Right lobe of liver (tissue), 6 donors: ENCODE results near the gene SHC3. TPM values are rescaled to one million over a fixed set of nuclear protein-coding genes. Genes with fewer than 3 reads are reported as not detected.

Experiments used
- ATAC-seq, 4 donors: fragments of 200-7000 bp; cut with Tn5 transposase; one replicate each; pipeline ENCODE4 v1.9.1; 2020; ENCODE audit warnings: mild to moderate bottlenecking in 4 of 4, moderate library complexity in 4 of 4
- DNase-seq, 3 donors: peaks; one replicate each; pipeline ENCODE4 v3.0.0-alpha.2; 2020
- H3K27ac ChIP-seq, 3 donors: fragments of 200-600 bp; one replicate each; pipeline ENCODE4 v1.8.0; 2022
- H3K27me3 ChIP-seq, 2 donors: fragments of 200-600 bp; one replicate each; pipeline ENCODE4 v1.8.0; 2022
- H3K36me3 ChIP-seq, 4 donors: fragments of 200-600 bp; sonication (generic) in 1 of 4; one replicate each; pipeline versions ENCODE4 v1.5.1 to v1.8.0; 2017 to 2022; ENCODE audit warnings: control low read depth in 1 of 4
- H3K4me1 ChIP-seq, 4 donors: fragments of 200-600 bp; sonication (generic) in 1 of 4; one replicate each; pipeline versions ENCODE4 v1.5.1 to v1.8.0; 2017 to 2022; ENCODE audit warnings: control low read depth in 1 of 4
- H3K4me3 ChIP-seq, 3 donors: fragments of 200-600 bp; one replicate each; pipeline ENCODE4 v1.8.0; 2022
- H3K9me3 ChIP-seq, 4 donors: fragments of 200-600 bp; sonication (generic) in 1 of 4; one replicate each; pipeline versions ENCODE4 v1.5.1 to v1.8.0; 2017 to 2022; ENCODE audit warnings: control low read depth in 1 of 4
- POLR2A ChIP-seq: fragments of 450-650 bp; IDR thresholded peaks from one replicate; pipeline ENCODE4 v1.6.1; 2017; ENCODE audit warnings: antibody characterized with exemption, mild to moderate bottlenecking
- WGBS: methylation state at CpG from one replicate; pipeline ENCODE4 v1.1.6; 2018; ENCODE audit warnings: low coverage, low lambda C conversion rate; ENCODE audit not compliant: insufficient coverage; ENCODE audit errors: missing lambda C conversion rate; 5-methylcytosine and 5-hydroxymethylcytosine counted together
- intact Hi-C, 2 donors: fragments of 100-400 bp; cut with DNase I; formaldehyde crosslinking; loops; one replicate each; pipeline versions ENCODE4 v1.11.2 to v1.14.1; 2022
- total RNA-seq, 6 experiments: library from RNA; depleted of rRNA in 2 of 6; stranded (reverse); fragments of >200 nt in 2 of 6; fragmentation: NEBNext Ultra II Directional in 3 of 6; extraction: Animal tissue kit (Norgen Biotek cat#: 25700) in 3 of 6; gene quantifications; one replicate each; pipeline versions ENCODE4 v1.1.0 to v1.2.4, GENCODE V29; 2016 to 2023
- TF ChIP-seq, protein P1 (sequence below), 4 donors: fragments of 200-600 bp in 3 of 4; fragments of 450-650 bp in 1 of 4; IDR thresholded peaks; one replicate each; pipeline versions ENCODE4 v1.5.1 to v1.8.0; 2016 to 2022; ENCODE audit warnings: antibody characterized with exemption in 4 of 4, mild to moderate bottlenecking in 2 of 4
- donor health status: DM: no; HTN: yes; CAD: no.
- donor health status: DM: no; HTN: no; CAD: no.
- donor health status: DM: no; HTN: no; CAD: no.
- donor health status: DM: no; HTN: yes; CAD: no.
- donor health status: DM: no; HTN: yes; CAD: no.

SHC3 gene
- total RNA-seq, 6 experiments from 2014 or later, result 0.05 to 0.35 (median 0.17) TPM

DNA sequence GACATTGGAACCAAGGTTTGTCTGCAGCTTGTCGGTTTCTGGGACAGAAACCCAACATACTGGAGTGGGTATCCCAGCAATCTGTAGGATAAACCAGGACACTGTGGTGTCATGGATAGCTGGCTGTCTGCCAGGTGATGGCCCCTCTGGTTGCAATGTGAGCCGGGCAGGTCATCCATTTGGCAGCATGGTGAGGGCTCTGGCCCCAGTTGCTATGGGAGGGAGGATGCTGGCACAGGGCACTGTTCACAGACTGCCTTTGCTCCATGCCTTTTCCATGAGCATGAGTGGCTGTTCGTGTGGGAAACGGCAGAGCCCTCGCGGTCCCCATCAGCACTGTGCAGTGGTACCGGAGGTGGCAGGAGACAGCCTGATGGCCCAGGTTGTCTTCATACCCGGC lies 181.0 kb downstream of the SHC3 start:
- WGBS, result 83% methylated on average over 1 of the region's 8 CpGs
- Histone ChIP-seq H3K9me3 (no peaks in the 10 kb centered on the region), H3K27me3 (no peaks in the 10 kb centered on the region), H3K27ac (no peak overlapping the region), H3K36me3 (no peaks in the 10 kb centered on the region), H3K4me1 (peaks cover 0 to 20% (median 2%) of the 10 kb centered on the region in 4 donors), H3K4me3 (no peak overlapping the region)
- TF ChIP-seq, protein P1, sequence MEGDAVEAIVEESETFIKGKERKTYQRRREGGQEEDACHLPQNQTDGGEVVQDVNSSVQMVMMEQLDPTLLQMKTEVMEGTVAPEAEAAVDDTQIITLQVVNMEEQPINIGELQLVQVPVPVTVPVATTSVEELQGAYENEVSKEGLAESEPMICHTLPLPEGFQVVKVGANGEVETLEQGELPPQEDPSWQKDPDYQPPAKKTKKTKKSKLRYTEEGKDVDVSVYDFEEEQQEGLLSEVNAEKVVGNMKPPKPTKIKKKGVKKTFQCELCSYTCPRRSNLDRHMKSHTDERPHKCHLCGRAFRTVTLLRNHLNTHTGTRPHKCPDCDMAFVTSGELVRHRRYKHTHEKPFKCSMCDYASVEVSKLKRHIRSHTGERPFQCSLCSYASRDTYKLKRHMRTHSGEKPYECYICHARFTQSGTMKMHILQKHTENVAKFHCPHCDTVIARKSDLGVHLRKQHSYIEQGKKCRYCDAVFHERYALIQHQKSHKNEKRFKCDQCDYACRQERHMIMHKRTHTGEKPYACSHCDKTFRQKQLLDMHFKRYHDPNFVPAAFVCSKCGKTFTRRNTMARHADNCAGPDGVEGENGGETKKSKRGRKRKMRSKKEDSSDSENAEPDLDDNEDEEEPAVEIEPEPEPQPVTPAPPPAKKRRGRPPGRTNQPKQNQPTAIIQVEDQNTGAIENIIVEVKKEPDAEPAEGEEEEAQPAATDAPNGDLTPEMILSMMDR (IDR thresholded peaks at IDR 0.05), result no peak
- TF ChIP-seq POLR2A, result no peak
- intact Hi-C loops, result no loop called here
- no peak for ATAC-seq
- DNase-seq, result no peak

DNA sequence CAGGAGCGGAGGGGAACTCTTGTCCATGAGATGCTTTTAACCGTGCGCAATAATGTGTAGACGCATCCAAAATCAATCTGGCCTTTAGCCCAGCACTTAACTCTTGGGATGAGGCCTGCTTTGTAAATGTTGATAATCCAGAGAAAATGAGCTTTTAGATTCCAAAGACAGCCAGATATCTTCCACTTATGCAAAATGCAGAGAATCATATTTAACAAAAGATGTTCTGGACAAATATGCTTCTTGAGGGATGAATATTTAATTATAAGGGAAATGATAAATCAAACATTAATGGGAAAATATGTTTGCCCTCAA lies 181.7 kb downstream of the SHC3 start:
- H3K27ac ChIP-seq, result no peak overlapping the region
- no peaks in the 10 kb centered on the region for H3K36me3 ChIP-seq
- 58% methylated on average over 4 of the region's 4 CpGs for WGBS
- ATAC-seq (no peak), DNase-seq (no peak)
- TF ChIP-seq, protein P1 (IDR thresholded peaks at IDR 0.05), result no peak
- TF ChIP-seq POLR2A, result no peak
- no peak overlapping the region for H3K4me3 ChIP-seq
- intact Hi-C loops, result no loop called here
- H3K9me3 ChIP-seq, result no peaks in the 10 kb centered on the region
- peaks cover 0 to 2% of the 10 kb centered on the region in 2 donors for H3K27me3 ChIP-seq
- H3K4me1 ChIP-seq, result peaks cover 0 to 23% (median 2%) of the 10 kb centered on the region in 4 donors

DNA sequence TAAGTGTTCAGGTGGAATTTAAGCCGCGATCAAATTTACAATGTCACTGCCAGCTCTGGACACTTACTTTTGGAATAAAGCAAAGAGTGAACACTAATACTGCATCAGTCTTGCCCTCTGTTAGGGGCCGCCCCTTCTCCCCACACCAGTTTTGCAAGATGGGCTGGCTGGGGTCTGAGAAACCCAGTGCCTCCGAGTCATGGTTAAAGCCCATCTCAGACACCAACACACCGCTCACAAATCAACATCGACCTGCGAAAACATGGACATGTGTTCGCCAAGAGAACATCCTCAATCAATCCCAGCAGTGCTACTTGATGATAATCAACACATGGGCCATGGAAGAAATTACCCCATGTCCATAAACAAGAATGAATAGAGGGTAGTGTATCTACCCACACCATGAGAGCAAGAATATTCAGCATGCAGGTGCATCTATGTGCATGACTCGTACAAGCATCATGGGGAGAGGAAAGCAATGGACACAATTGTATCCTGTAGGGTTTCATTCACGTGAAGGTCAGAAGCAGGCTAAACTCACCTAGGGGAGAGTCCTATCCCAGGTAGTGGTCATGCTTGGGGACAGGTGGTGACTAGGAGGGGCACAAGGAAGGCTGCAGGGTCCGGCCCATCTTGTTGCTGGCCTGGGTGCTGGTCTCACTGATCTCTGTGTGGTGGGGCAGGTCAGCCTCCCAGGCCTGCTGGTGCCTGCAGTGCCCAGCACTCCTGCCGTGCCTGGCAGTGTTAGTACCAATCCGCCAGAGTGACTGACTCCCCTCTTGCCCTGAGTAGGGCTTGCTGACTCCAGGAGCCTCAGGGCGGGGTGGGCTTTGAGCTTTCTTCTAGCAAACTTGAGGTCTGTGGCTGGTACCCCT lies 182.3 kb downstream of the SHC3 start:
- WGBS, result 88% methylated on average over 6 of the region's 14 CpGs
- peaks cover 0 to 29% (median 2%) of the 10 kb centered on the region in 4 donors for H3K4me1 ChIP-seq
- no peaks in the 10 kb centered on the region for H3K36me3 ChIP-seq
- intact Hi-C loops, result no loop called here
- TF ChIP-seq, protein P1 (IDR thresholded peaks at IDR 0.05), result no peak
- TF ChIP-seq POLR2A, result no peak
- DNase-seq, result no peak
- no peak overlapping the region for H3K4me3 ChIP-seq
- no peak overlapping the region for H3K27ac ChIP-seq
- no peak for ATAC-seq
- H3K9me3 ChIP-seq, result no peaks in the 10 kb centered on the region
- peaks cover 0 to 6% of the 10 kb centered on the region in 2 donors for H3K27me3 ChIP-seq

DNA sequence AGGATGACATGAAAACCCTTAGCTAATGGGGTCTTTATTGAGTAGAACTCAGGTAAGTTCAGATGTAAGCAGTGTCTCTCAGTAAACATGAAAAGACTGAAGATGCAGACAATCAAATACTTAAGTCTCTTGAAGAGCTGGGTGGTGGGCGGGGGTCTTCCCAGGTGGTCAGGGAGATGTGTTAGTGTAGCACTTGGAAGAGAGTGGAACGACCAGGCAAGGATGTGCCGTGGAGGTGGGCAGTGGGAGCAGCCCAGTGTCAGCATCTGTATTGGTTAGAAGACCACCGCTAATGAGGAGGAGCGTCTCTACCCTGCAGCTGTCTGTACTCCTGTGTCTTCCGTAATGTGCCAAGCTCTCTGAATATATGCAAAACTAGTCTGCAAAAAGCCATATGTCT lies 183.0 kb downstream of the SHC3 start:
- H3K4me3 ChIP-seq, result no peak overlapping the region
- H3K9me3 ChIP-seq, result no peaks in the 10 kb centered on the region
- TF ChIP-seq, protein P1 (IDR thresholded peaks at IDR 0.05), result no peak
- TF ChIP-seq POLR2A, result no peak
- ATAC-seq, result no peak
- intact Hi-C loops, result no loop called here
- peaks cover 0 to 6% of the 10 kb centered on the region in 2 donors for H3K27me3 ChIP-seq
- no peak for DNase-seq
- no peak overlapping the region for H3K27ac ChIP-seq
- 76% methylated on average over 6 of the region's 6 CpGs for WGBS
- H3K4me1 ChIP-seq, result peaks cover 0 to 29% (median 0%) of the 10 kb centered on the region in 4 donors
- H3K36me3 ChIP-seq, result no peaks in the 10 kb centered on the region
